SK-N-SH (cell line): Measurements from ENCODE around the gene KLK14. TPM values are rescaled to one million over a fixed set of nuclear protein-coding genes. Genes with fewer than 3 reads are reported as not detected.

Source experiments
- CTCF ChIA-PET: fragments of 300-600, 350-600 bp; formaldehyde crosslinking; extraction: SDS; loops from one replicate; lab custom pipeline; 2021; lab: Yijun Ruan, JAX
- POLR2A ChIA-PET: fragments of 350-600 bp; sonication (Branson Sonifier 250); formaldehyde crosslinking; extraction: SDS; loops from one replicate; lab custom pipeline; 2020; ENCODE audit warnings: antibody characterized with exemption, inconsistent platforms; lab: Yijun Ruan, JAX
- DNase-seq: peaks from one replicate; pipeline ENCODE4 v3.0.0; 2012
- H2AFZ ChIP-seq: fragments of 200-600 bp; sonication (generic); 2 replicates; pipeline ENCODE4 v1.8.1; 2016; ENCODE audit warnings: antibody characterized with exemption, mild to moderate bottlenecking, low read depth
- H3F3A ChIP-seq: fragments of 200-600 bp; sonication (generic); replicated peaks from 2 replicates; pipeline ENCODE3; 2016; ENCODE audit warnings: antibody characterized with exemption, mild to moderate bottlenecking; ENCODE audit not compliant: insufficient read depth
- H3K27ac ChIP-seq, 2 experiments: fragments of 200-500 bp in 1 of 2; fragments of 200-600 bp in 1 of 2; sonication (Bioruptor generic) in 1 of 2; sonication (generic), shearing (Covaris generic) in 1 of 2; 2 replicates each; pipeline versions ENCODE4 v1.5.1 to v1.6.1; 2014 to 2016; ENCODE audit warnings: low read depth in 2 of 2, inconsistent platforms in 1 of 2, low read length in 1 of 2, mild to moderate bottlenecking in 1 of 2, mixed read lengths in 1 of 2
- H3K27me3 ChIP-seq: fragments of 200-600 bp; sonication (generic), shearing (Covaris generic); 2 replicates; pipeline ENCODE4 v1.6.1; 2016; ENCODE audit warnings: mixed run types; ENCODE audit not compliant: insufficient read depth
- H3K36me3 ChIP-seq, 2 experiments: fragments of 200-500 bp in 1 of 2; fragments of 200-600 bp in 1 of 2; sonication (Bioruptor generic) in 1 of 2; sonication (generic) in 1 of 2; replicated peaks in 1 of 2; 2 replicates each; pipeline versions ENCODE3 to v1.5.1; 2014 to 2016; ENCODE audit warnings: low read length in 1 of 2, mild to moderate bottlenecking in 1 of 2; ENCODE audit not compliant: insufficient read depth in 2 of 2, control insufficient read depth in 1 of 2
- H3K4me1 ChIP-seq, 2 experiments: fragments of 200-500 bp in 1 of 2; fragments of 200-600 bp in 1 of 2; sonication (Bioruptor generic) in 1 of 2; sonication (generic), shearing (Covaris generic) in 1 of 2; 2 replicates each; pipeline versions ENCODE4 v1.5.1 to v1.6.1; 2014 to 2016; ENCODE audit warnings: low read depth in 1 of 2, low read length in 1 of 2, mixed run types in 1 of 2; ENCODE audit not compliant: insufficient read depth in 2 of 2, control insufficient read depth in 1 of 2
- H3K4me2 ChIP-seq: fragments of 200-600 bp; sonication (generic), shearing (Covaris generic); 2 replicates; pipeline ENCODE4 v1.6.1; 2017; ENCODE audit warnings: mixed run types
- H3K4me3 ChIP-seq, 2 experiments: fragments of 200-500 bp in 1 of 2; fragments of 200-600 bp in 1 of 2; sonication (Bioruptor generic) in 1 of 2; sonication (generic), shearing (Covaris generic) in 1 of 2; 2 replicates each; pipeline versions ENCODE4 v1.5.1 to v1.8.1; 2014 to 2016; ENCODE audit warnings: low read depth in 2 of 2, inconsistent platforms in 1 of 2, low read length in 1 of 2, mild to moderate bottlenecking in 1 of 2, mixed read lengths in 1 of 2, moderate library complexity in 1 of 2
- H3K79me2 ChIP-seq: fragments of 200-600 bp; sonication (generic); 2 replicates; pipeline ENCODE4 v1.8.1; 2017; ENCODE audit warnings: mild to moderate bottlenecking; ENCODE audit not compliant: insufficient read depth
- H3K9ac ChIP-seq: fragments of 200-600 bp; sonication (generic); 2 replicates; pipeline ENCODE4 v1.6.1; 2017; ENCODE audit warnings: mixed run types
- H3K9me2 ChIP-seq: fragments of 200-600 bp; sonication (generic); 2 replicates; pipeline ENCODE4 v1.6.1; 2017; ENCODE audit warnings: mixed run types
- H3K9me3 ChIP-seq: fragments of 200-600 bp; sonication (generic); 2 replicates; pipeline ENCODE4 v1.6.1; 2017; ENCODE audit warnings: mixed run types, mild to moderate bottlenecking, moderate library complexity
- H4K20me1 ChIP-seq: fragments of 200-600 bp; sonication (generic); 2 replicates; pipeline ENCODE4 v1.6.1; 2017; ENCODE audit warnings: mild to moderate bottlenecking, mixed run types; ENCODE audit not compliant: insufficient read depth
- FOSL2 ChIP-seq: IDR thresholded peaks from 2 replicates; pipeline ENCODE4 v1.4.0; 2012; ENCODE audit warnings: low read depth, mild to moderate bottlenecking, moderate library complexity, borderline replicate concordance
- FOXM1 ChIP-seq: IDR thresholded peaks from 2 replicates; pipeline ENCODE4 v1.4.0; 2012; ENCODE audit warnings: low read depth, mild to moderate bottlenecking
- MEF2A ChIP-seq: IDR thresholded peaks from 2 replicates; pipeline ENCODE4 v1.4.0; 2012; ENCODE audit warnings: low read depth, borderline replicate concordance
- MXI1 ChIP-seq: IDR thresholded peaks from 2 replicates; pipeline ENCODE4 v1.6.1; 2012; ENCODE audit warnings: mild to moderate bottlenecking, low read depth, low read length, improper control_type of control experiment
- POLR2AphosphoS5 ChIP-seq: IDR thresholded peaks from 2 replicates; pipeline ENCODE4 v1.6.1; 2012; ENCODE audit warnings: low read depth, low read length
- RAD21 ChIP-seq: IDR thresholded peaks from 2 replicates; pipeline ENCODE4 v1.6.1; 2012; ENCODE audit warnings: mild to moderate bottlenecking, low read length
- RCOR1 ChIP-seq: fragments of 150-350 bp; IDR thresholded peaks from 2 replicates; pipeline ENCODE4 v1.6.1; 2017; ENCODE audit warnings: antibody characterized with exemption, low read length
- SIN3A ChIP-seq: IDR thresholded peaks from 2 replicates; pipeline ENCODE4 v1.6.1; 2012; ENCODE audit warnings: low read depth, mild to moderate bottlenecking, low read length, moderate library complexity, borderline replicate concordance
- SMC3 ChIP-seq: IDR thresholded peaks from 2 replicates; pipeline ENCODE4 v1.6.1; 2012; ENCODE audit warnings: low read depth, low read length, improper control_type of control experiment
- TAF1 ChIP-seq: IDR thresholded peaks from 2 replicates; pipeline ENCODE4 v1.6.1; 2012; ENCODE audit warnings: low read depth, mild to moderate bottlenecking, low read length, moderate library complexity, borderline replicate concordance
- TCF12 ChIP-seq: IDR thresholded peaks from 2 replicates; pipeline ENCODE4 v1.4.0; 2012
- TEAD4 ChIP-seq: IDR thresholded peaks from 2 replicates; pipeline ENCODE4 v1.4.0; 2012; ENCODE audit warnings: mild to moderate bottlenecking, borderline replicate concordance; ENCODE audit not compliant: insufficient read depth
- WGBS: methylation state at CpG from one replicate; pipeline ENCODE4 v1.1.6; 2017; ENCODE audit warnings: low lambda C conversion rate; 5-methylcytosine and 5-hydroxymethylcytosine counted together
- polyA plus RNA-seq, 3 experiments: library from polyadenylated mRNA; depleted of rRNA; stranded (reverse); fragments of >200 nt; gene quantifications; 2 replicates each; pipeline ENCODE4 v1.2.3, GENCODE V29; 2012
- TF ChIP-seq, protein P1 (sequence below): fragments of 150-350 bp; IDR thresholded peaks from 2 replicates; pipeline ENCODE4 v1.6.1; 2016; ENCODE audit warnings: mild to moderate bottlenecking, low read depth, low read length
- TF ChIP-seq, protein P2 (sequence below): fragments of 150-350 bp; IDR thresholded peaks from 2 replicates; pipeline ENCODE4 v1.6.1; 2017; ENCODE audit warnings: antibody characterized with exemption, low read length, low read depth, borderline replicate concordance

The KLK14 gene
- polyA plus RNA-seq, 1 of the 3 experiments (the other 2 are of a cell fraction) = 0.26 TPM

DNA sequence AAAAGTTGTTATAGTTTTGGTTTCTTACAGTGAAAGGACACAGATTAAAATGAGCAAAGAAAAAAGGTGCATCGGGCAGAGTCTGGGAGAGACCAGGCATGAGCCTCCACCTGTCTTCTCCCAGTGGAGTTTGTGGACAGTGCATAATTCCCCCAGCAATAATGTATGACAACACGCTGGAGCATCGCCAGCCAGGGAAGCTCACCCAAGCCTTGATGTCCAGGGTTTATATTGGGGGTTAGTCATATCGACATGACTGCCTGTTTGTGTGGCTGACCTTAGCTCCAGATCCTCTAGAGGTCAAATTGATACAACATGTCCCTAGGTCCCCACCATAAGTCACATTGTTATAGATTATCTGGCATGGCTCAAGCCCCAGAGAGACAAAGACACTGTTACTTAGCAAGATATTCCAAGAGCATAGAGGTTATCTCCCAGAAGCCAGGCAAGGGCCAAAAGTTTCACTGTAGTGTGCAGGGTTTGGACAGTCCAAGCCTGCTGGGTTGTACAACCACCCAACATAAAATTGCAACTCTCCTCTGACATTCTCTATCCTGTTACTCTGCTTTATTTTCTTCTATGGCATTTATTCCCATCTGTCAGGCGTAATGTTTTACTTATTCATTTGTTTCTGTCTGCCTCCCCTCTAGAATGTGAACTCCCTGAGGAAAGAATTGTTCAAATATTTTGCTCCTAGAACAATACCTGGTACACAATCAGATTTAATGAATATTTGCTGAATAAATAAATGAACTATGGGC lies 12.2 kb downstream of the KLK14 start:
- no peak overlapping the region for H3K4me3 ChIP-seq

DNA sequence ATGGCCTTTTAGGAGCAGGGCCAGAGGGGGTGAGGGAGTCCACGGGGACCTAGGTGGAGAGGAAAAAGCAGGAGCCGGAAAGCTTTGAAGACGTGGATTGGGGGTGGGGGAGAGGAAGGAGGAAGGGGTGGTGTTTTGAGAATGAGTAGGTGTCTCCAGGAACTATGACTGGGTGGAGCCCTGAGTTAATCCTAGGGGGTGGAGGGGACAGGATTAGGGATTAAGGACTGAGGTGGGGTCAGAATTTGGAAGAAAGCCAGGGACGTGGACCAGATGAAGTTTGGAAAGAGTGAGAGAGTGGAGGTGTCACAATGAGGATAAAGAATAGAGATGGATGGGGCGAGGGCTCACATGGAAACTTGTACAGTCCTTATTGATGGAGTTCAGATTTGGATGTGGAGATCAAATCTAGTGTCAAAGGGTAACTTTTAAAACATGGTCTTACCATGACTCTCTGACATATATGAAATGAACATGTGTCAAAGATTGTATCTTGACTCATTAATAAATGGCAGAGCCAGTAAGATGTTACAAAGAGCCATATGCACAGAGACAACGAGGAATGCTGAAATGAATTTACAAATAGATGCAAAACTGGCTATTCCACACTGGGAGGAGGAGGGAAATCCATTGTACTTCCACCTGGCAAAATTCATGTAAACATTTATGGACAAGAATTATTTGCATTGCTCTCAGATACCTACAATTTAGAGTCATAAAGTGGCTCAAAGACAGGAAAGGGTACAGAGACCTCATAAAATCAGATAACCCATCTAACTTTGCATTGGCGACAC lies 16.1 kb downstream of the KLK14 start:
- CTCF ChIA-PET = interaction anchor here (1.0 kb wide), 2 partner anchors 10 to 30 kb away, joined by 3 to 4 read pairs; no protein-coding TSS in a partner anchor
- Histone ChIP-seq H3K36me3 (no peaks in the 10 kb centered on the region), H3K9ac (no peak overlapping the region)
- no peak for TF ChIP-seq FOXM1
- TF ChIP-seq, all 33 proteins: peak for 0
- no peak overlapping the region for H3K27ac ChIP-seq
- H3K9me3 ChIP-seq = no peaks in the 10 kb centered on the region
- no peak overlapping the region for H3K4me3 ChIP-seq
- H4K20me1 ChIP-seq = no peaks in the 10 kb centered on the region
- no peak overlapping the region for H3K4me2 ChIP-seq
- POLR2A ChIA-PET = no interaction called here
- H3K4me1 ChIP-seq = no peaks in the 10 kb centered on the region
- DNase-seq = no peak
- no peaks in the 10 kb centered on the region for H3F3A ChIP-seq
- no peaks in the 10 kb centered on the region for H3K79me2 ChIP-seq
- H3K27me3 ChIP-seq = peaks cover 69% of the 10 kb centered on the region; the same call in 1 of the 2 replicates
- H3K9me2 ChIP-seq = no peaks in the 10 kb centered on the region
- 9% methylated on average over 7 of the region's 7 CpGs for WGBS
- H2AFZ ChIP-seq = no peak overlapping the region

More for the DNA sequence above, 12.2 kb downstream of the KLK14 start:
- Histone ChIP-seq H3K27me3 (peaks cover 43% of the 10 kb centered on the region; the same call in 1 of the 2 replicates), H3K4me2 (no peak overlapping the region), H3F3A (no peaks in the 10 kb centered on the region), H3K9me2 (no peaks in the 10 kb centered on the region), H3K27ac (no peak overlapping the region), H4K20me1 (no peaks in the 10 kb centered on the region), H3K9ac (no peak overlapping the region), H2AFZ (no peak overlapping the region), H3K79me2 (no peaks in the 10 kb centered on the region), H3K36me3 (no peaks in the 10 kb centered on the region), H3K4me1 (no peaks in the 10 kb centered on the region), H3K9me3 (0 out of 2 replicates have a peak, but pooled peaks cover 5% of the 10 kb centered on the region)
- no peak for TF ChIP-seq TAF1
- no peak for TF ChIP-seq TCF12
- no peak for TF ChIP-seq FOSL2
- no peak for TF ChIP-seq POLR2AphosphoS5
- TF ChIP-seq RCOR1 = no peak
- TF ChIP-seq, protein P1, sequence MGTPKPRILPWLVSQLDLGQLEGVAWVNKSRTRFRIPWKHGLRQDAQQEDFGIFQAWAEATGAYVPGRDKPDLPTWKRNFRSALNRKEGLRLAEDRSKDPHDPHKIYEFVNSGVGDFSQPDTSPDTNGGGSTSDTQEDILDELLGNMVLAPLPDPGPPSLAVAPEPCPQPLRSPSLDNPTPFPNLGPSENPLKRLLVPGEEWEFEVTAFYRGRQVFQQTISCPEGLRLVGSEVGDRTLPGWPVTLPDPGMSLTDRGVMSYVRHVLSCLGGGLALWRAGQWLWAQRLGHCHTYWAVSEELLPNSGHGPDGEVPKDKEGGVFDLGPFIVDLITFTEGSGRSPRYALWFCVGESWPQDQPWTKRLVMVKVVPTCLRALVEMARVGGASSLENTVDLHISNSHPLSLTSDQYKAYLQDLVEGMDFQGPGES = no peak
- TF ChIP-seq FOXM1 = no peak
- no peak for TF ChIP-seq SIN3A
- TF ChIP-seq, protein P2, sequence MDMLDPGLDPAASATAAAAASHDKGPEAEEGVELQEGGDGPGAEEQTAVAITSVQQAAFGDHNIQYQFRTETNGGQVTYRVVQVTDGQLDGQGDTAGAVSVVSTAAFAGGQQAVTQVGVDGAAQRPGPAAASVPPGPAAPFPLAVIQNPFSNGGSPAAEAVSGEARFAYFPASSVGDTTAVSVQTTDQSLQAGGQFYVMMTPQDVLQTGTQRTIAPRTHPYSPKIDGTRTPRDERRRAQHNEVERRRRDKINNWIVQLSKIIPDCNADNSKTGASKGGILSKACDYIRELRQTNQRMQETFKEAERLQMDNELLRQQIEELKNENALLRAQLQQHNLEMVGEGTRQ = no peak
- no peak for TF ChIP-seq RAD21
- TF ChIP-seq TEAD4 = no peak
- TF ChIP-seq SMC3 = no peak
- TF ChIP-seq MEF2A = no peak
- TF ChIP-seq MXI1 = no peak
- 2% methylated on average over 5 of the region's 5 CpGs for WGBS
- DNase-seq = no peak
- ChIA-PET CTCF (no interaction called here), POLR2A (no interaction called here)
